ENCODE data around the gene NABP1.

The NABP1 gene

DNA sequence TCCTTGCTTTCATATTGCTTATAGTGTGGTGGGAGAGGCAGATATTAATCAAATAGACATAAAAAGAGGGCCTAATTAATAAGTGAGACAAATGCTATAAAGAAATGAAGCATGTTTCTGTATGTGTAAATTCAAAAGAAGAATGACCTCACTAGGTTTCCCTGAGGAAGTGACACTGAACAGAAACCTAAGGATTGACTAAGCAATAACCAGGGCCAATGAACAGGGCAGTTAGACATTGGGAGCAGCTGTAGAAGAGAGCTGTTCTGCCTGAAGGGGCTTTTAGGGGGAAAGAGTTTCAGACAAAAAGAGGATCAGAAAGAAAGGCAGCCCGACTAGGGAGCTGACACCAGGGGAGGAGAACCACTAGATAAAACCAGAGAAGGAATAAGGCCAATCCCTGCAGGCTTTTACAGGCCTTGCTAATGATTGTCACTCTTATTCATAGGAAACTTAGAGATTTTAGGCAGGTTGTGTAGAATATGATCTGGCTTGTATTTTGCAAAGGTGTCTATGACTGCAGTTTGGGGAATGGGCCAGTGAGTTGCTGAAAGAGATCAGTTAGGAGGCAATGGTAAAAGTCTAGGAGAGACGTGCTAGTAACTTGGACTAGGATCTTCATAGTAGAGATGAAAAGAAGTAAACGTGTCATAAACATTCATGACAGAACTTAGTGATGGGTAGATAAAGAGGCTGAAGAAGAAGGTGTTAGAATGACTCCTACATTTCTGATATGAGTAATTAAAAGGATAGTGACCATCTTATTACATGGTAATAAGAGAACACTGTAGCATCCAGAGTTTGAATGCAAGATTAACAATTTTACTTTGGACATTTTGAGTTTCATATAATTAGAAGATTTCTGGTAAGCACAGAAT is 26.8 kb upstream of the NABP1 start:
- DNase-seq: no peak

GRCh38 chr2:191653667-191654391 is 24.1 kb upstream of the NABP1 start:
- no peak for DNase-seq

DNA sequence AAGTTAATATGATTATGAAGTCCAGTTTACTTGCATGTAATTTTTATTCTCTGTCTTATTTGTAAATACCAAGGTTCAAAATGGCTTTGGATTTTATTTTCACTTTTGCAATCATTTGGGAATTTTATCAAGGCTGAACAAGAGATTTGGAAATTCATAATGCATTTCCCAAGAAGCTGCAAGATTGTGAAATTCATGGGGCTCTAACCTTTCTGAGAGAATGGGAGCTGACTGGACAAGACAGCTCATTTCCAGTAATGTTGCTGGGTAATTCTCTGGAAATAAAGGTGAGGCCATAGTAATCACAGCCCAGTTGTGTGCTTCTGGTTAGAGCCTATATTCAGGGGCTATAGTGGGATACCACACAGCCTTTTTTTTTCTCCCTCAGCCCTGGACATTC is 21.5 kb upstream of the NABP1 start:
- no peak for DNase-seq

- DNase-seq: no peak
These were observed 21.1 kb upstream of the NABP1 start for GRCh38 chr2:191656792-191657191.

DNA sequence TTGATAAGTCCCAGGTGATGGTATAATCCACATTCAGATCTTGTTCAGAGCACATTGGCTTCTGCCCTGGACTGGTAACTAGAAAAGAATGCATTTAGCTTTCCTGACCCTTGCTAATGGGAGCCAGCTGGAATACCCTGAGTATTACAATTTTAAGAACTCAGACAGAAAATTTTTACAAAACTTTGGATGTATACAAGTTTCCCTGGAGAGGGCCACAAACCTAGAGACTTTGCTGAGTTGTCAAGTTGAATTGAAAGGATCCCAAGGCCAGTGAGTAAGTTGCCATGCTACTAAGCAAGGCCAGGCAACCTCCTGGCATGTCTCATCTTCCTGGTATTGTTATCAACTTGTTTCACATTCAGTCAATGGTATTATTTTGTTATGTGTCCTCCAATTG is 20.0 kb upstream of the NABP1 start:
- DNase-seq: no peak

GRCh38 chr2:191659198-191659597 is 18.7 kb upstream of the NABP1 start:
- no peak for DNase-seq

GRCh38 chr2:191660575-191660974 is 17.4 kb upstream of the NABP1 start:
- no peak for DNase-seq

DNA sequence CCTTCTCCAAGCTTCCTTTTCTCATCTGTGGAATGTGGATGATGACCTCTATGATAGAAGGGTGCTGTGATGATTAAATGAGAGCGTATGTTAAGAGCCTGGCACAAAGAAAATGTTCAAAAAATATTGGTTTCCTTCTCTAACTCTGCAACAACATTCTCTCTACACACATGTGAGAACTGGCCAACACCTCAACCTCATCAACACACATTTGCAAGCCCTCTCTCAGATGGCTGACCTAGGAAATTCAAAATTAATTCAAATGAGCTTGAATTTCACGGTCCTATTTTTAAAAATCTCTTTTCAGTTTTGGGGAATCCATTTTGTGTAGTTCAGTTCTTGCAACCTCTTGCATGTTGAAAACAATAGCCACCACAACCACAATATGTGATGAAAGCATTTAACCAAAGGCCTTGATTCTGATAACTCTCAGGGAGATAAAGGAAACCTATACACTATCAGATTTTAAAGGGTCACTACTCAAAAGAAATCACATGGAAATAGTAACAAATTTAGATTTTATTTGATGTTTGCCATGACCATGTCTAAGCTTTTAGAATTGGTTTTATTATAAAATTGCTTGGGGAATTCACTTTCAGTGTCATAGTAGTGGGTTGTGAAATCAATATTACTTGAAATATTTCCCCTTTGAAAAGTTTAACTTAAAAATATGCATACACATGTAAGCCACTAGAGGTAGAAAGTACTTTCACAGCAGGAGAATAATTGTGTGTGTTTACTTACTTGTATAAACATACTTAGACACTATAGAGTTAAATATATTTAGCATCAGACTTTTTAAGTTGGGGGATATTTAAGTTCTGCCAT is 16.6 kb upstream of the NABP1 start:
- DNase-seq: no peak

DNA sequence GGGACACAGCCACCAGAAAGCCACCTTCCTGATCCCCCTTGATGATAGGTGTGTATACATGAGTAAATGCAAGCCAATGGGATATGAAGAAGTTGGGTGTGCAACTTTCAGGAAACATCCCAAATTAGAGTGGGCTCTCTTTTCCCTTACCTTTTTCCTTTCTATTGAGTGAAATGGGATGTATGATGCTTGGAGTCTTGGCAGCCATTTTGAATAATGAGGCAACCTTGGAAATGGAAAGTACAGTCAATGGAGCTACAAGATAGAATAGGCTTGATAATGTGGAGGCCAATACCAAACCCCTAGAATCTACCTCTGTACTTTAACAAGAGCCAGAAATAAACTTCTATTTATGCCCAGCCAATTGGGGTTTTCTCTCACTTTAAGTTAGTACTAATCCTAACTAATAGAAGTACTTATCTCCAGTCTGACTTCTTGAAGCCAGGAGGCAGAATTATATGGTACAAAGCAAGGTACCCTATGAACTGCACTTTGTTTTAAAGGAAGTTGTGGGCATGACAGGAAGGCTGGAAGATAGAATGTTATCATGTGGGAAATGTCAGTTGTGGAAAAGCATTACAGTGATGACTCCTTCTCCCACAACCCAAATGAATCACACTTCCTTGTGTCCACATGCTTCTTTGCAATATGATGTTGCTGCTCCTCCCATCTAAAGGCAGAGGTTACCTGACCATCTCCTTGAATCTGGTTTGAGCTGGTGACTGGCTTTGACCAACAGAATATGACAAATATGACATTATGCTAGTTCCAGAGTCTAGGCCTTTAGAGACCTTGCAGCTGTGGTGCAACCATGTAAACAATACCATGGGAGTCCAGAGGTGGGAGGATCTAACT is 12.9 kb upstream of the NABP1 start:
- no peak for DNase-seq

DNA sequence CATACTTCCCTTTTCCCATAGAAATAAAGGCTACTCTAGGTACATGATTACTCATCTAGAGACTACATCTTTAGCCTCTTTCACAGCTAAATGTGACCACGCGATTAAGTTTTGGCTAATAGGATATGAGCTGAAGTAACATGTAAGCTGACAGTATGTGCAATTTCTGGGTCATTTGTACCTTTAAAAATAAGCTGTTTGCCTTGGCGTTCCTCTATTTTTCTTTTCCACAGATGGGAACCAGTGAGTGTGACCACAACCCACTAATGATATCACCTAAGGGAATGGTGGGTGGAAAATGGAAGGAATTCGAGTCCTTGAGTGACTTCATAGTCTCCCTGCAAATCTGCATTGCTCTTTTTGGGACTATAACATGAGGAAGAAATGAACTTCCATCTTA is 11.7 kb upstream of the NABP1 start:
- no peak for DNase-seq

DNA sequence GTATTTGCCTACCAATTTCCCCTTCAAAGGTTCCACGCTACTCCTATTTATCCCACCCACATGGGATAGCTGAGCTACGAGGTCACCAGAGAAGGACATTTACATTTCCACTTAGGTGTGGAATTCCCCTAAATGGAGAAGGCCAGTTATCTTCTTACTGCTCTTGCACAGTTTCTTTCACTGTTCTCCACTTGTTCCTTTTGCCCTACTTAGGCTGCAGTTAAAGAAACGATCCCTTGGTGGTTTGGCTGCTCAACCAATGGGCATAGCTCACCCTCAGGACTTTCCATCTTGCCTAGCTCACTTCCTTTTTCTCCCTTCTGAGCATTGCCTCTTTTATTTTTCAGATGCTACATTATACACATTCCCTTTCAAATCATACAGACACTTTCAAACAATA is 11.2 kb upstream of the NABP1 start:
- DNase-seq: no peak

DNA sequence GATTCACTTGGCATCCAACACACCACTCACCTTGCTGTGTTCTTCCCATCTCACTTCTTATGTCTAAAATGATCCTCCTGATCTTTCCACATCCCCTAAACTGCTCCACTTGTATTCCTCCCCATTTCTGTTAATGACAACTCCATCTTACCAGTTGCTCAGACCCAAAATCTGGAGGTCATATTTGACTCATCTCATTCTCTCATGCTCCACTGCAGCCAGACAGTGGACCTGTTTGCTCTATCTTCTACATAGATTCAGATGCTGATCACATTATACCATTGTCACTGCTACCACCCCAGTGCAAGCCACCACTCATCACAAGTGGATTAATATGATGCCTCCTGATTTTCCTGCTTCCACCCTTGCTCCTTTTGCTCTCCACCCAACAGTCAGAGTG is 7.9 kb upstream of the NABP1 start:
- no peak for DNase-seq

DNA sequence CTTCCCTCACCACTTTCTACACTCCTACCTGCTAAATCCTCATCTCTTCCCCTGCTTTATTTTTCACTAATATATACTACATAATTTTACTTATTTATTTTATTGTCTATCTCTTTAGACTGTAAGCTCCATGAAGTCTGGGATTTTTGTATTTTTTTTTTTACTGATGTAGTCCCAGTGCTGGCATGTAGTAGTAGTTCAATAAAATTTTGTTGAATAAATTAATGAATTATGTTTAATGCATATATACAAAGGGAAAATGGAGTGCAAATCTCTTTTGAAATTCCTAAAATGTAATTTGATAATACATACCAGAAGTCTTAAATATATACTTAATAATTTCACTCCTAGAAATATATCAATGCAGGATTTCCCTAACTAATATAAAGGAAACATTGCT is 7.1 kb upstream of the NABP1 start:
- DNase-seq: no peak

DNA sequence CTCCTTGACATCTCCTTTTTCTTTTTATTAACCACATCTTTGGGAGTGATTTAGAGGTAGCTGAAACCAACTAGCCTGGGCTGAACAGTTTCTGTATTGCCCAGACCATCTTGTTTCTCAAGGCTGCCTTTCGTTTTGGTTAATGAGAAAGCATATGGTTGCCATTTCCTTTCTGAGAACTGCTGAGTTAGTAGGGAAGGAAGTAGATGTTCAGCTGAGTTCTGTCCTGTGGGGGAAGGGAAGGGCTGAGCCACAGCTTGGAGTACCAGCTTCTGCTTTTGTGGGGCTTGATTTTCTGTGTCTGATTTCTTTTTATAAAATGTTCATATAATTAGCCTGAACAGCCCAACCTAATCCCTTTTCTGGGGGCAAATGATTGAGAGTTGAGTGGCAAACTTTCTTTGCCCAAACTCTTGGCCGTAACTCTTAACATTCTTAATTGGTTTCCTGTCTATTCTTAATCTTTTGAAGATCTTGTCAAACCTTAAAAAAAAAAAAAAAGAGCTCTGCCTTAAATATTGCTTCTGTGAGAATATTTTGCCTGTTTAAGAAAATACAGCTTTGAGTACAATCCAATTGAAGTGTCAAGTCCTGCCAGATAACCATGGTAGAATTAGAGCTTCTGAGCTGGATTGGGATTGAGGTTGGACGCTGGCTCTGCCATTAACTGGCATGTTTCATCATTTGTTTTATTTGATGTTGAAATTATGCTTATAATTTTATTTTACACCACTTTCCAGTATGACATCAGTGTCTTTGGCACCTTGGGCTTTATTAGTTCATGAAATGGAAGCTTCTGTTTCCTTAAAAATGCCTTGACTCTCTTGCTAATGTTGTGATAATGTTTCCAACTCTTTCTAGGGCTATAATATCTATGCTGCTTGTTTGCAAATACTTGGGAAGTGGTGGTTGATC is 1.9 kb upstream of the NABP1 start:
- no peak for DNase-seq

DNA sequence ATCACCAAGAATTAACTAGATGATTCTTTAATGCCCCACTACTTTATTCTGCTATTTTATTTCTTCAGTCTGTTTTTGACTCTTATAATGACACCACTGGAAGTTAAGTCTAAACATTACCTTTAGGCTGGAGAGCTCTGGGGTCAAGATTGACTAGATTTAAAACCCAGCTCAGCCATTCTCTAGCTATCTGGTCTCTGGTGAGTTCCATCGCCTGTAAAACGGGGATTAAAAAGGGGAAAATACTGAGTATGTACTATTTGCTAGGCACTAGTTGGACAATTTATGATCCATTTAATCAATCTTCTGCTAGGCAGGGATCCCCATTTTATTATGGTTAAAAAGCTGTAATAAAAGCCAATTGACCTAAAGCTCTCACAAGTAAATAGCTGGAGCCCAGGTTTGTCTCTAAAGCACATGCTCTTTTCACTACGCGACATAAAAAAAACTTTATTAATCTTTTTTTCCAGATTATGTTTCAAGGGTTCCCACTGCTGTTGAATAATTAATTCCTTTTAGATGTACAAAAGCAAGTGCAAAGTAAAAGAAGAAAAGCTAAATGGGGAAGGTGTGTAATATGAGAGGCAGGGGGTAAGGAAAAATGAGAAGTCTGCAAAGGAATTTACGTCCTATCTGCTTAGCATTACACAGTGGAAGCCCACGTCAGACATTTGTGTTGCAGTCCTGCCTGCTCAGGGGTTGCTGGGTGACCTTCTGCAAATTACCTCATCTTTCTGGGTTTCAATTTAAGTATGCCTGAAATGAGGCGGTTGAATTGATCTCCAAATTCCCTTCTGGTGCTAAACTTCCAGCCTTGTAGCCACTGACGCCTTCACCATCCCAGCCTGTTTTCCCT is 918 bp upstream of the NABP1 start:
- peak in 1 of 2 experiments; percentile 39 for DNase-seq

DNA sequence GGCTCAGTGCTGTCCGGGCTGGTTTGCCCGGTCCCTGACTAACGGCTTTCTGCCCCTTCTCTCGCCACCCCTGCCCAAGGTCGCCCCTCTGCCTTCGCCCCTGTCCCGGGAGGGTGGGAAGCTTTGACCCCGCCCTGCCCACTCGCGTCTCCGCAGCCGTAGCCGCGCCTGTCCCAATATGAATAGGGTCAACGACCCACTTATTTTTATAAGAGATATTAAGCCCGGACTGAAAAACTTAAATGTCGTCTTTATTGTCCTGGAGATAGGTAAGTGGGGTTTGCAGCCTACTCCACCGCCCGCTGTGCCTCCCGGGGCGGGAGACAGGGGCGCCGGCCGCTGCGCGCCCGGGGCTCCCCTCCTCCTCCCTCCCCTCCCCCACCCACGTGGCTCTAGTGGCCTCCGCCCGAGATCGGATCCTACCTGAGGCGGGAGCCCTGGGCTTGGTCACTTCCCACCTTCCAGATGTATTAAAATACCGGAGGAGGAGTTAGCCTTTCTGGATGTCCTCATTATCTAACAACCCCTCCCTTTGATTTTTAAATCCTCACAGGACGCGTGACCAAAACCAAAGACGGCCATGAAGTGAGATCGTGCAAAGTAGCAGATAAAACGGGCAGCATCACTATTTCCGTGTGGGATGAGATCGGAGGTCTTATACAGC is 633 bp downstream of the NABP1 start:
- DNase-seq: peak in 1 of 2 experiments; percentile 43

DNA sequence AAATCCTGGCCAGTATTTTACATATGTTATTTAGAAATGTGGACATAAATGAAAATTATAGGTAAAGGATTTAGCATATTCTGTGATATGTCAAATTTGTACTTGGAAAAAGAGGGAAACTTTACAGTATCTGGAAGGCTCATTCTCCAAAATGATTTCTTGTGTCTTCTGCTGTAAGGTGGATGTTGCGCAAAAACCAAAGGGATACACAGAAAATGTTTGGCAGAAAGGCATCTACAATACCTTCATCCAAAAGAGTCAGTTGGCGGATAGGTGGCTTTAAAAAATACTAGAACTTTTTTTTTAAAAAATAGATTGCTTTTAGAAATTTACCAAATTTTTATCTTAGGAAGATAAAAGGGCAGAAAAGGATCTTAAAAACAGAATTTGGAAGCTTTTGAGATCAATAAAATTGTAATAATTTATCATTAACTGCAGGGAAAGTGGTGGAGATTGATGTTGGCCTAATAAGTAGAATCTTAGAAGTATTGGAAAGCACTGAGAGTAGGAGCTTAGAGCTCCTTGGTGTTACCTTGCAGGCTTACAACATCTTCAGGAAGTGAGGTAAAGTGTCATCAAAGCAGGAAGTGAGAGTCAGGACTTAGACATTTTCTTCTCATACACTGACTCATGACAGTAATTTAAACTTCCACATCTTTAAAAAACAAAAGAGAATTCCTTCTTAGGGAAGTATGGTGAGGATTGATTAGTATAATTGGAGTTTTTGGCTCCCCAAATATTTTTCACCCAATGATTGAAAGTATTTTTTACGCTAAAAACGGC is 2.1 kb downstream of the NABP1 start:
- no peak for DNase-seq

- DNase-seq: no peak
These were observed 2.7 kb downstream of the NABP1 start for GRCh38 chr2:191680639-191681038.

DNA sequence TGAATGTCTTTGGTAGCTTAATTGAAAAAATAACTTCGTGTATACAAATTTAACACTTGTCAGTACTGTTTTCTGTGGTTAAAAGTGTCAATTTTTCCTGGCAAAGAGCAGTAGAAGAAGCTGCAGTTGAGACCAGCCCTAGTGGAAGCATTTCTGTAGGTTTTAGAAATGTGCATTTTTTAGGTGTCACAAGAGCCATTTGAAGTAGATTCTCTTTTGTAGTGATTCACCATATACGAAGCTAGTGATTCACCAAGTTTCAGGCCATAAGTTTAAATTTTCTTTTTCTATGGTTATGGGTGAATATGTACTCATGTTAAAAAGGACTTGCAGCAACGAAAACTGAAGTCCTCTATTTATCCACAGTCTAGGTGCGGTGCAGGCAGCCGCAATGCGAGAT is 4.2 kb downstream of the NABP1 start:
- no peak for DNase-seq

All from NCI-H524 (cell line).